Suppressor macrophage treated with lipopolysaccharide for 4 hours (primary cell): ENCODE data around the gene SHISAL1.

Experiments
- DNase-seq: peaks from one replicate; pipeline ENCODE4 v3.0.0-alpha.2; 2020

SHISAL1 gene

DNA sequence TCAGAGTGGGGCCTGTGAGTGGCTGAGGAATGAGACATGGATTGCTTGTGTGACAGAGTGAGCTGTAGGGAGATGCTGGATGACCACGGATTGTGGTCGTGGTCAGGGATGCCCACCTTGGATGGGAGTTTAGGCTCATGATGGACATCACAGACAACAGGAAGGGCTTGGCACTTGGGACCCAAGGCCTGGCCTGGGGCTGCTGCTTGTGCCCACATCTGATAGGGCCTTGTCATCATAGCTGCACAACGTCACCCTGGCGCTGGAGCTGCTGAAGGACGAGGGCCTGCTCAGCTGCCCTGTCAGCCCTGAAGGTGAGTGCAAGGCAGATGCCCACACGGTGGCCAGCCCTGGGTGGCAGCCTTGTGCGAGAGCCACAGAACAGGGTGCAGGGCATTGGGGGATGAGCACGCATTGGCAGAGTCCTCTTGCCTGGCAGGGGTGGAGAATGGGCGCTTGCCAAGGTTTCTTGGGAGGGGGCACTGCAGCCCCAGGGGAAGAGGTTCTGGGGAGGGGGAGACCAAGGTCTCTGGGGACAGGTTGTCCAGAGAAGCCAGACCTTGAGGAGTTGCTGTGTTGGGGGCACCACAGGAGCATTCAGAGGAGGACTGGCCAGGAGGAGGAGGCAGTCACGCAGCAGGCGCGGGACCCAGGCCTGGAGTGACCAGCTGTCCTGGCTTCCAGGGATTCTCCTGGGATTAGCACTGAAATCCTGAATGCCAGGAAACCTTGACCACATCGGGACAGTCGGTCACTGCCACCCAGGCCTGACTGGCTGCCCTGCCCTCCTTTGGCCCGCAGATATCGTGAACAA is 107.0 kb downstream of the SHISAL1 start:
- no peak for DNase-seq

DNA sequence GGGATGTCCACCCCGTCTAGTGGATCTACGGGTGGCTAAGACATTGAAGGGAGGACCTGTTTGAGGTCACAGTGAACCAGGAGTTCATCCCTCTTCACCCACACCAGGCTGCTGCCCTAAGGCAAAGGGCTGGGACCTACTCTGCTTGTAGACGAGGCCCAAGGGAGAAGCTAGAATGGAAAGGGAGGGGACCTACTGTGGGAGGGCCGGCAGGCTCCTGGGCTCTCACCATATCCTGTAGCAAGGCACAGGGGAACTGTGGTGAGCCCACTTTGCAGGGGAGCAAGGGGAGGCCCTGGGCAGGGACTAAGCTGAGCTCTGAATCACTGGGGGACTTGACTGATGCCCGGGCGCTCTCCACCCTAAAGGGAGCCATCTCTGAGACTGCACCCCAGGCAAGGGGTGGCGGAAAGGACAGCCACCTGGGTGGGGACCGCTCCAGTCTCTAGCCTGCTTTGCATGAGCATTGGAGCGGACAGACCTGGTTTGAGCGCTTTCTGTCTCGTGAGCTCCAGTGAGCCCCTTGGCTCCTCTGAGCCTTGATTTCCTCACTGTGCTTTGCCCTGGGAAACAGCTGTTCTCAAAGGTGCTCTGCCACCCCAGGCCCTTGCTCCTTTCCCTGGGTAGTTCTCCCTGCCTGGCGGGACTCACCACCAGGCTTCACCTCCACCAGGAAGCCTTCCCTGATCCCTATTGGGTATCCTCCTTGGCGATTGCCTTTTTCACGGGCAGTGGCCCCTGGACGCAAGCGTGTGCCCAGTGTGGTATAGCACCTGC is 107.8 kb downstream of the SHISAL1 start:
- no peak for DNase-seq

DNA sequence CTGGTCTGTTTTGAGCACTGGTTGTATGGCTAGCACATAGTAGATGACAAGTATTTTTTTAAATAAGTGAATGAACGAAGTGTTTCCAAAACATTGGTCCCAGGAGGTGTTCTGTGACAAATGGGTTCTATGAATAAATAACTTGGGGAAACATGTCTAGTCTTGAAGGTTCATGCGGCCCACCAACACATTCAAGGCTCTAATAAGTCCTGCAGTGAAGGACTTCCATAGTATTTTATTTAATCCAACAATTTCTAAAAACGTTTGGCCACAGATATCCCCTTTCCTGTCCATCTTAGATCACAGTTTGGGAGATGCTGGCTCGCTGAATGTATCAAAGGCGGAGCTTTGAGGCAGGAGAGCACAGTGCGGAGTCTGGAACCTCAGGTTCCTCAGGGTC is 109.5 kb downstream of the SHISAL1 start:
- no peak for DNase-seq

DNA sequence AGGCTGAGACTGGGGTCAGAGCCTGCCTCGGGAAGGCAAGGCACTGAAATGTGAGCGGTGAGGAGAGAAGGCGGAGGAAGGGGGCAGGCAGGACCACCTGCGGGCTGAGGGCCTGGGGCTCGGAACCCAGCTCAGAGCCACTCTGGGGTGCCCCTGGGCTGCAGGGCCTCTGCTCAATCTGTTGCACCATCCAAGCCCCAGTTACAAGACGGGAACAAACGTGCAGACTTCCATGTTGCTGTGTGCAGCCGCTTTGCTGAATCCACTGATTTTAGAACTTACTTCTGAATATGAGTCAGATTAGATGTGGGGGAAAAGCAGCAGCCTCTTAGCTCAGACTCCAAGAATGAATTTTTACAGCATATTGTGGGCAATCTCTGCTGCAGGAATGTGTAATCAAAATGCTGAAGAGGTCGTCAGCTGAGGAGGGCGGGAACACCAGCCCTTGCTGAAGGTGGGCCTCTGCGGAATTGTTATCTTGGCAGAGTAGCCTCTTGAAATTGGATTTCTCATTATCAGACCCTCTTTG is 110.4 kb downstream of the SHISAL1 start:
- no peak for DNase-seq

DNA sequence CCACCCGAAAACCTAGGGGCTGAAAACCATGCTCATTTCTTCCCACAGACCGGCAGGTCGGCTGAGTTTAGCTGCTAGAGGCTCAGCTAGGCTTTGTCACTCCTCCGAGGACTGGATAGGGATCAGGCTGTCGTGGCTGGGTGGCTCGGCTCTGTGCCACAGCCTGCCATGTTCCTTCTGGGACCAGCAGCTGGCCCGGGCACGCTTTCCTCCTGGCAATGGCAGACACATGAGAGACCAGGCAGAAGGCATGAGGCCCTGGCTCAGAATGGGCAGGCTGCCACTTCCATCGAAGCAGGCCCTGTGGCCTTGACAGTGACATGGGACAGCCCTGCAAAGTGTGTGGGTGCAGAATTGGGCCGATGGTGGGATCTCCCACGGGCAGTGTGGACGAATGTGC is 111.1 kb downstream of the SHISAL1 start:
- no peak for DNase-seq

DNA sequence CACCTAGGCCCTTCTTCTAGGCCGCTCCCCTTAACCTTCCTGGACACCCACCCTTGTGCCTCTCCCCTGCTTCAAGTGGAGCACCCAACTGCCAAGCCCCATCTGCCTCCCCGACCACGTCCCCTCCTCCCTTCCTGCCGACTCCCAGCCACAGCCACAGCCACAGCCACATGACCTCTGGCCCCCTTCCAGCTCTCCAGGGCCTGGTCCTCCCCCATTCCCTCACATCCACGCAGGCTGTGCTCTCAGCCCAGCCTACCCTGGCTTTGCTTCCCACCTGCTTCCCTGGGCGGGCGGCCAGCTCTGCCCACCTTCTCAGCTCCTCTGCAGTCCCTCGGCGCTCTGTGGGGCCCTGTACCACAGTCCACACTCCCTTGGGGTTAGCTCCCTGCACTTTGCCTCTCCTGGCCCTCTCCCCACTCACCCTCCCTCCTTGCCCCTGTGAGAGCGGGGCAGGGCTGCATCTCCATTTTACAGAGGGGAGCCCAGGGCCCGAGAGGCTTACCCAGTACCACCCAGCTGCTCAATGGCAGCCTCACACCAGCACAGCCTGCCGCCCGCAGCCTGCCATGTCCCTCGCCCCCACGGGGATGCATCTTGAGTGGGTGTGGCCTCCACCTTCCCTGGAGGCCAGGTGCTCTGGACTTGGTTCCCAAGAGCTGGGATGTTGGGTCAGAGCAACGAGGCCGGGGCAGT is 111.7 kb downstream of the SHISAL1 start:
- DNase-seq, result no peak

DNA sequence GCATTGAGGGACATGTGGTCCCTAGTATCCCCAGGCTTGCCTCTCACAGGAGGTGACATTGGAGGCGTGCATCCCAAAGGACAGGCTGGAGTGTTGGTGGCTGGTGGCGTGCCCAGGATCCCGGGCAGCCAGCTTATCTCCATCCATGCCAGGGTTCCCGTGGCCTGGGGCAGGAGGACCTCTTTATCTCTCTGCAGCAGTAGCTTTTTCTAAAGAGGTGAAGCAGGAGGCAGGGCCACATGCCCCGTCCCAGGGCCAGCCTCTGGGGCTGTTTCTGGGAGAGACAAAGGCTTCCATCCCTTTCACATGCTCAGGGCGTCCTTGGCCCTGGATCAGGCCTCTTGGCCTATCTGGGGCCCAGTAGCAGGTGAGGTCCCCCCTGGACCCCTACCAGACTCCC is 112.3 kb downstream of the SHISAL1 start:
- DNase-seq, result no peak

DNA sequence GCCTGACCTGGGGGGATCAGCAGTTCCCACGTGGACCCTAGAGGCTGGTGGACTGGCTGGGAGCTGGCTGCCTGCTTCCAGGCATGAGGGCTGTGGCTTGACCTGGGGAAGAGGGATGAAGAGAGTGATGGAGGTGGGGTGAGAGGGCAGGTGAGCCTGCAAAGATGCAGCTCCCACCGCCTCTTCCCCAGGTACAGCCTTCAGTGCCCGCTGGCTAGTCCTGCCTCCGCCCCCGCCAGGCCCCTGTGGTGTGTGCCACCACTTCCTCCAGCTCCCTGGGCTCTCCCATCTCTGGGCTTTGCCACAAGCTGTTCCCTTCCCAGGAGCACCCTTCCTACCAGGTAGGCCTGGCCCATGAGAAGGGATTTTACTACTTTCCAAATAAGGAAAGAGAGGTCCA is 112.9 kb downstream of the SHISAL1 start:
- DNase-seq, result no peak

DNA sequence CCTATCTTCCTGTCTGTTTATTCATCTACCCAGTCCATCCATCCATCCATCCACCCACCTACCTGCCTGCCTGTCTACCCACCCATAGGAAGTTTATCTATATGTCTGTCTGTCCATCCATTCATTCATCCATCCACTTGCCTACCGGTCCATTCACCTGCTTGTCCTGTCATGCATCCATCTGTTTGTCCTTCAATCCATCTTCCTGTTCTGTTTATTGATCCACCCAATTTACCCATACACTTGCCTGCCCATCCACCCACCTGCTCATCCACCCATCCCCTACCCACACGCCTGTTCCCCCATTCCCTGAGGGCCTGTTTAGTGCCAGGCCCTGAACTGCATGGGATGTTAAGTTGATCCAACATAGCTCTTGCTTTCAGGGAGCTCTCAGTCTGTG is 113.6 kb downstream of the SHISAL1 start:
- DNase-seq, result no peak

DNA sequence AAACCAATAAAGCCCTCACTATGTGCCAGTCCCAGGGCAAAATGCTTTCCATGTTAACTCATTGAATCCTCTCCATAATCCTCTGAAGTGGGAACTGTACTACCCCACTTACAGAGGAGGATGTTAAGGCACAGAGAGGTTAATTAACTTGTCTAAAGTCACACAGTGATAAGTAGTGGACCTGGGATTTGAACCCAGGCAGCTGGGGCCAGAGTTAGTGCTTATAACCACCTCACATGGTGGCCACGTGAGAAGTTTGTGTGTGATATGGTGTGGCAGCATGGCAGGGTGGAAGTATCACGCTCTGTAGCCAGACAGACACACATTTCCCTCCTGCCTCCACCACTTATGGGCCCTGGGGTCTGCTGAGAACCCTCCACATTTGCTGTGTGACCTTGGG is 115.5 kb downstream of the SHISAL1 start:
- DNase-seq, result no peak

DNA sequence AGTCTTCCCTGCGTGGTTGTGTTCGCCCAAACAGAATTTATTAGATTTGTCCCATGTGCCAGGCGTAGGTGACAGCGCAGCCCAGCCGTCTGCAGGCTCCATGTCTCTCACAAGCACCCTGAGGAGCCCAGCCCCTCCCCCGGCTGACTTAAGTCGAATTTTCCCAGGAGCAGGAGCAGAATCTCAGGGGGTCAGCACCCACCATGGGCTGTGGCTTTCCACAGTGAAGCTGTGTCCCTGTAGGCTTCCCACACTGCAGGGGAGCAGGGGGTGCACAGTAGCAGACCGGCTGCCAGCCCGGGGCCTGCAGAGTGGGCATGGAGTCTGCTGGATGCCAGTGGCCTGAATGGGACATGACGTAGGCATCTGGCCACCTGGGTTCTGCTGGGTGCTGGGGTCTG is 116.0 kb downstream of the SHISAL1 start:
- no peak for DNase-seq

DNA sequence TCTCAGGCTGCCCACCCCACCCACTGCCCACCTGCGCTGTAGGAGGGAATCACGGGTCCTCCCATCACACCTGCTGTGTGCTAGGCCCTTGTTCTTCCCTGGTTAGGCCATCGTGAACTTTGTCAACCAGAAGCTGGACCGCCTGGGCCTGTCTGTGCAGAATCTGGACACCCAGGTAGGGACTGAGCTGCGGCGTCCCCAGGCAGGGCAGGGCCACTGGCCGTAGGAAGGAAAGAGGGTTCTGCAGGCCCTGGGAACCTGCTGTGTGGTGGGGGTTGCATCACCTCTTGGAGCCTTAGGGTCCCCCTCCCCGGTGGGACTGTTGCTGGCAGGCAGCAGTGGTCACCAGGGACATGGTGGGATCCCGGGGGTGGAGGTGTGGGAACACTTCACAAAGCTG is 116.5 kb downstream of the SHISAL1 start:
- DNase-seq, result no peak

DNA sequence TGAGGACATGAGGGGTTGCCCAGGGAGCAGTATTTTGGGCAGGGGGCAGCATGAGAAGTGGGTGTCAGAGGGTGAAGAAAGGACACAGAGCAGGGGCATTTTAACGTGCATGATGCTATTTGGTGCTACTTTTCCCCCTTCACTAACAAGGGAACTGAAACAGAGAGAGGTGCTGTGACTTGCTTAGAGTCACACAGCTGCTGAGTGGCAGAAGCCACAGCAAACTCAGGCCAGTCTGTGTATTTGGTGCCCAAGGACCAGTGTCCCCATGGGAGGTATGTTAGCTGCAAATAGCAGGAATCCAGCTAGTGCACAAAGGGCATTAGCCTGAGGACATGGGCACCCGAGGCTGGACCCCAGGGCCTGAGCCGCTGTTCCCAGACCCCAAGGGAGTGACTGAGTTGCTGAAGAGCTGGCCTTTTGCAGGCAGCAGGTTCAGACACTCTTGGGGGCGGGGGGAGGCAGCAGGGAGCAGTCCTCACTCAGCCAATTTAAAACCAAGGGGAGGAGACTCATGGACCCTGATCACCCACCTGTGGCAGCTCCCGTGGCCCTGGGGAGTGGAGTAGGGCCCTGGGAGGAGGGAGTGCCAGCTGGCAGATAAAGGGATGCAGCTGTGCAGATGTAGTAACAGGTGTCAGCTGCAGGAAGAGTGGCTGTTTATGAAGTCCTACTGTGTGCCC is 117.4 kb downstream of the SHISAL1 start:
- no peak for DNase-seq

DNA sequence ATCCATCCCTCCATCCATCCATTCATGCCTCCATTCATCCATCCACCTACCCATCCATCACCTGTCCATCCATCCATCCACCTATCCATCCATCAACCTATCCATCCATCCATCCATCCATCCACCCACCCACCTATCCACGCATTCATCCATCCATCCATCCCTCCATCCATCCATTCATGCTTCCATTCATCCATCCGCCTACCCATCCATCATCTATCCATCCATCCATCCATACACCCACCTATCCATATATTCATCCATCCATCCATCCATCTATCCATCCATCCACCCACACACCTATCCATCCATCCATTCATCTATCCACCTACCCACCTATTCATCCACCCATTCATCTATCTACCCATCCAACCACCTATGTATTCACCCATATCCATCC is 118.2 kb downstream of the SHISAL1 start:
- no peak for DNase-seq
